Hepatocyte (in vitro differentiated cells): ENCODE measurements around the gene TPPP. TPM values are rescaled to one million over a fixed set of nuclear protein-coding genes. Genes with fewer than 3 reads are reported as not detected.

ENCODE experiments used
- DNase-seq: peaks from one replicate; pipeline ENCODE4 v3.0.0-alpha.2; 2016; ENCODE audit warnings: low spot score
- H2AFZ ChIP-seq: fragments of 200-600 bp; sonication (generic); 2 replicates; pipeline ENCODE4 v1.6.0; 2016; ENCODE audit warnings: antibody characterized with exemption, mild to moderate bottlenecking
- H3K27ac ChIP-seq: fragments of 200-600 bp; sonication (generic); 2 replicates; pipeline ENCODE4 v1.5.1; 2016; ENCODE audit warnings: mild to moderate bottlenecking
- H3K27me3 ChIP-seq: fragments of 200-600 bp; sonication (generic); 2 replicates; pipeline ENCODE4 v1.6.1; 2016
- H3K36me3 ChIP-seq: fragments of 200-600 bp; sonication (generic); replicated peaks from 2 replicates; pipeline ENCODE4 v1.5.1; 2016; ENCODE audit warnings: low read depth; ENCODE audit not compliant: insufficient read depth
- H3K4me1 ChIP-seq: fragments of 200-600 bp; sonication (generic); 2 replicates; pipeline ENCODE4 v1.5.1; 2016; ENCODE audit warnings: mild to moderate bottlenecking, moderate library complexity; ENCODE audit not compliant: insufficient read depth
- H3K4me2 ChIP-seq: fragments of 200-600 bp; sonication (generic); 2 replicates; pipeline ENCODE4 v1.6.0; 2016
- H3K4me3 ChIP-seq: fragments of 200-600 bp; sonication (generic); 2 replicates; pipeline ENCODE4 v1.5.1; 2016; ENCODE audit warnings: mild to moderate bottlenecking
- H3K79me2 ChIP-seq: fragments of 200-600 bp; sonication (generic); 2 replicates; pipeline ENCODE4 v1.6.0; 2017; ENCODE audit warnings: mild to moderate bottlenecking
- H3K9me2 ChIP-seq: fragments of 200-600 bp; sonication (generic); replicated peaks from 2 replicates; pipeline ENCODE4 v1.6.0; 2017; ENCODE audit warnings: mild to moderate bottlenecking; ENCODE audit not compliant: insufficient read depth
- H3K9me3 ChIP-seq: fragments of 200-600 bp; sonication (generic); 2 replicates; pipeline ENCODE4 v1.5.1; 2016; ENCODE audit warnings: low read depth, mild to moderate bottlenecking
- H4K20me1 ChIP-seq: fragments of 200-600 bp; sonication (generic); 2 replicates; pipeline ENCODE4 v1.6.0; 2016; ENCODE audit warnings: mild to moderate bottlenecking; ENCODE audit not compliant: insufficient read depth, poor library complexity, severe bottlenecking
- CTCF ChIP-seq: fragments of 200-600 bp; sonication (generic); IDR thresholded peaks from 2 replicates; pipeline ENCODE4 v1.5.1; 2016; ENCODE audit warnings: antibody characterized with exemption, mild to moderate bottlenecking; ENCODE audit not compliant: poor library complexity
- EZH2 ChIP-seq: fragments of 200-600 bp; sonication (generic); IDR thresholded peaks from 2 replicates; pipeline ENCODE4 v1.6.1; 2016; ENCODE audit warnings: antibody characterized with exemption, mild to moderate bottlenecking, borderline replicate concordance
- EZH2phosphoT487 ChIP-seq: fragments of 200-600 bp; sonication (generic); IDR thresholded peaks from one replicate; pipeline ENCODE4 v1.6.1; 2018; ENCODE audit warnings: antibody characterized with exemption, mild to moderate bottlenecking, low read depth, moderate library complexity; ENCODE audit not compliant: unreplicated experiment, severe bottlenecking
- WGBS: methylation state at CpG from one replicate; pipeline ENCODE4 v1.1.6; 2016; ENCODE audit warnings: low lambda C conversion rate; ENCODE audit errors: missing lambda C conversion rate; 5-methylcytosine and 5-hydroxymethylcytosine counted together
- polyA plus RNA-seq: library from polyadenylated mRNA; unstranded; fragments of >200 nt; fragmentation: Nextera tagmentation; extraction: Ambion mirVana; gene quantifications from 2 replicates; pipeline ENCODE4 v1.2.1, GENCODE V29; 2016
- total RNA-seq: library from RNA; depleted of rRNA; stranded (reverse); fragments of >200 nt; gene quantifications from 2 replicates; pipeline ENCODE4 v1.2.3, GENCODE V29; 2014

TPPP gene
- total and polyA plus RNA-seq, 2 experiments from 2014 or later = 2.0 to 4.3 TPM

- H3K36me3 ChIP-seq = no peaks in the 10 kb centered on the region
- peaks cover 18% of the 10 kb centered on the region for H3K4me1 ChIP-seq
- no peaks in the 10 kb centered on the region for H3K79me2 ChIP-seq
- no peak overlapping the region for H2AFZ ChIP-seq
- no peak overlapping the region for H3K27ac ChIP-seq
- DNase-seq = no peak
- H3K9me2 ChIP-seq = no peaks in the 10 kb centered on the region
- no peak overlapping the region for H3K4me2 ChIP-seq
- no peak overlapping the region for H3K4me3 ChIP-seq
- H3K27me3 ChIP-seq = no peaks in the 10 kb centered on the region
- H3K9me3 ChIP-seq = no peaks in the 10 kb centered on the region
- 84% methylated on average over 5 of the region's 20 CpGs for WGBS
- TF ChIP-seq EZH2phosphoT487 = no peak
- H4K20me1 ChIP-seq = no peaks in the 10 kb centered on the region
Measured at GRCh38 chr5:675111-675870, 17.9 kb downstream of the TPPP start.

- Histone ChIP-seq H3K27me3 (no peaks in the 10 kb centered on the region), H3K36me3 (no peaks in the 10 kb centered on the region), H3K9me2 (no peaks in the 10 kb centered on the region), H3K4me2 (no peak overlapping the region), H3K9me3 (no peaks in the 10 kb centered on the region), H3K27ac (no peak overlapping the region), H3K4me1 (peaks cover 18% of the 10 kb centered on the region), H2AFZ (no peak overlapping the region), H4K20me1 (no peaks in the 10 kb centered on the region), H3K4me3 (no peak overlapping the region), H3K79me2 (no peaks in the 10 kb centered on the region)
- TF ChIP-seq CTCF (no peak), EZH2phosphoT487 (no peak), EZH2 (no peak)
- no peak for DNase-seq
- WGBS = 64% methylated on average over 7 of the region's 7 CpGs
Measured at GRCh38 chr5:674630-675011, 18.5 kb downstream of the TPPP start.

GRCh38 chr5:673831-674629 is 19.1 kb downstream of the TPPP start:
- H4K20me1 ChIP-seq = no peaks in the 10 kb centered on the region
- no peak for TF ChIP-seq EZH2phosphoT487
- TF ChIP-seq CTCF = no peak
- no peak for TF ChIP-seq EZH2
- no peaks in the 10 kb centered on the region for H3K27me3 ChIP-seq
- no peak overlapping the region for H3K27ac ChIP-seq
- H3K4me3 ChIP-seq = no peak overlapping the region
- no peaks in the 10 kb centered on the region for H3K36me3 ChIP-seq
- no peaks in the 10 kb centered on the region for H3K9me2 ChIP-seq
- peaks cover 18% of the 10 kb centered on the region for H3K4me1 ChIP-seq
- WGBS = 84% methylated on average over 18 of the region's 27 CpGs
- no peak overlapping the region for H3K4me2 ChIP-seq
- no peaks in the 10 kb centered on the region for H3K79me2 ChIP-seq
- no peak overlapping the region for H2AFZ ChIP-seq
- no peak for DNase-seq
- H3K9me3 ChIP-seq = no peaks in the 10 kb centered on the region
